Stimulated activated CD8-positive, alpha-beta memory T cell treated with anti-CD3 and anti-CD28 coated beads, Interleukin-12 subunit alpha, Interleukin-12 subunit beta, amount 100 ng/mL, for 24 hours (primary cell): ENCODE results near the gene SEMA3B.
"Not testable (repeated sequence)": the region's sequence is repeated elsewhere in the genome, so short reads cannot be mapped to it uniquely, and the experiment has no call there.

Experiments
- DNase-seq: peaks from one replicate; pipeline ENCODE4 v3.0.0-alpha.2; 2020; ENCODE audit errors: extremely low read depth

The SEMA3B gene

DNA sequence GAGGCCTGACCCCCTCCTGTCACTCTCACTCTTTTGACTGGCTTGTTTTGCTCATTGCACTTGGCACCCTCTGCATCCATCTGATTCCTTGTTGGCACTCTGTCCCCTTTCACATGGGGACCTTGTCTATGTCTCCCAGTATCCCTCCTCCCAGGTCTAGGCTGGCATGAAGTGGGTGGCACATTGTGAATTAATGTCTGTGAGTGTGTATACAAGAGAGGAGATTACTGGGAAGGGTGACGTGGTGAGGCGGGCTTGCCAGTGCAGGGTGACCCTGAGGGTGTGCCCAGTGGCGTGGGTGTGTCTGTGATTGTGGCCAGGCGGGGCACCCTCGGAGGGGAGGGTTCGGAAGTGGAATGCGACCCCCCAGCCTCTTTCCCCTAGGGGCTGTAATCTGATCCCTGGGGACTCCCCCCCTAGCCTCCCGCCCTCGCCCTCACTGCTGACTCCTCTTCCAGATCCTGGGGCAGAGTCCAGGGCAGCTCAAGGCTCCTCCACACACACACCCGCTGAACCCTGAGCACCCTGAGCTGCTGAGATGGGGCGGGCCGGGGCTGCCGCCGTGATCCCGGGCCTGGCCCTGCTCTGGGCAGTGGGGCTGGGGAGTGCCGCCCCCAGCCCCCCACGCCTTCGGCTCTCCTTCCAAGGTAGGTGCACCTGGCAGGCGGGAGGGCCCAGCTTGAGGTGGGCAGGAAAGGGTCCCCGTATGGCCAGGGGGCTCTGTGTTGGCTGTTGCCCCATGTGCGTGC, at the start of gene SEMA3B:
Gene SEMA3B (plus strand): TSS at position 445 of the 749 bp plus-strand sequence. CDS start 94 bp downstream, at position 539.
- DNase-seq = no peak

DNA sequence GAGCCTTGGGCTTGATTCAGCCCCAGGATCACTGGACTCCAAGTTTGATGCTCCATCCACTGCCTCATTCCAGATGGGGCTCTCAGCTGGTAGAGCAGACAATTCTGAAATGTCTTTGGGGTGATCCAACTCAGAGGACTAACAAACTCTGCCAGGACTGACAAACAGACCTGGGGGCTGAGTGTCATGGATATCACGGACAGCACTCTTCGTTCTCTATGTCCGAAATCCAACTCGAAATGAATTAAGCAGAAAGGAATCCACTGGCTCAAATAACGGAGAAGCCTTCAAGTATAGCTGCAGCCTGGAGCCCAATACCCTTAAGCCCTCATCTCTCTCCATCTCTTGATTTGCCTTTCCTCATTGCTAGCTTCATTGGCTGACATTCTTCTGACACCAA, 49.7 kb upstream of the SEMA3B start:
- DNase-seq = no peak

GRCh38 chr3:50220109-50220508, 48.8 kb upstream of the SEMA3B start:
- no peak for DNase-seq

GRCh38 chr3:50221051-50221410, 47.9 kb upstream of the SEMA3B start:
- no peak for DNase-seq

GRCh38 chr3:50221411-50222168, 47.4 kb upstream of the SEMA3B start:
- no peak for DNase-seq

DNA sequence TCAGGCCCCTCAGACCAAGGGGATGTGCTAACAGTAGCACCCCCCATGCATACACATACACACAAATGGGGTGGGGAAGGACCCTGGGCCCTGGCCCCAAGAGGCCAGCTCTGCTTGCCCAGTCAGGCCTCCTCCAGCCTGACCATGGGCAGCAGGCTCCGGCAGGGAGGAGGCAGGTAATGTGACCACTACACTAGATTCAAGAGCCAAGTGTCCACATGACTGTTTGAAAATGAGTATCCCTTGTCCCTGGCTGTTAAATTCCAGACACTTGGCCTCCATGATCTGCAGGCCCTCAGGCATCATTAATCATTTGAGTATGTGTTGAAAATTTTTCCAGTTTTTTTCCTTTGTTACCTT, 46.8 kb upstream of the SEMA3B start:
- no peak for DNase-seq

DNA sequence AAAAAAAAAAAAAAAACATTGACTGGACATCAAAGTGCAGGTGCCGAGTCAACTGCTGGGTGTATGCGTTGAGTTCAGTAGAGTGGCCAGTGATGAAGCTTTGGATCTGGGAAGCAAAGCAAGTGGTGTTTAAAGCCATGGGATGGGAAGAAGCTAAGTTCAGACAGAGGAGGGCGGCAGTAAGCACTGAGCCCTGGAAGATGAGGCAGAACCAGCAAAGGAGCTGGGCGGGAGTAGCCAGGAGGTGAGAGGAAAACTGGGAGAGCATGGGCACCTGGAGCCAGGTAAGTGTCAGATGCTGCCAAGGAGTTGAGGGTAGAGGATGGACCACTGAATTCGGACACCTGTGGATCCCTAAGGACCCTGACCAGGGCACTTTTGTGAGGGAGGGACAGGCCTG, 44.3 kb upstream of the SEMA3B start:
- DNase-seq = no peak

- DNase-seq = no peak
These were observed 42.0 kb upstream of the SEMA3B start for GRCh38 chr3:50226888-50227389.

- peak; percentile 76 for DNase-seq
These were observed 41.4 kb upstream of the SEMA3B start for GRCh38 chr3:50227390-50228183.

DNA sequence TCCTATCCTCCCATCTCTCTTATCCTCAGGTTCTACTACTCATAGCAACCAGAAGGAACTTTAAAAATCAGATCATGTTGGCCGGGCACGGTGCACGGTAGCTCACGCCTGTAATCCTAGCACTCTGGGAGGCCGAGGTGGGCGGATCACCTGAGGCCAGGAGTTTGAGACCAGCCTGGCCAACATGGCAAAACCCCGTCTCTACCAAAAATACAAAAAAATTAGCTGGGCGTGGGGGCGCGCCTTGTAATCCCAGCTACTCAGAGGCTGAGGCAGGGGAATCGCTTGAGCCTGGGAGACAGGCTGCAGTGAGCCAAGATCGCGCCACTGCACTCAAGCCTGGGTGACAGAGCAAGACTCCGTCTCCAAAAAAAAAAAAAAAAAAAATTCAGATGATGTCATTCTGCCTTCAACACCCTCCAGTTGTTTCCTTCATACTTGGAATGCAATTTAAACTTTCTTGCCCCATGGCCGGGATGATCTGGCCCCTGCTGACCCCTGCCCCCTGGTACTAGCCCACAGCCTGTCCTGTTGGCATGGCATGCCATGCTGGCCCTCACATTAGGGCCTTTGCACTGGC, 40.7 kb upstream of the SEMA3B start:
- DNase-seq = not testable (repeated sequence)

DNA sequence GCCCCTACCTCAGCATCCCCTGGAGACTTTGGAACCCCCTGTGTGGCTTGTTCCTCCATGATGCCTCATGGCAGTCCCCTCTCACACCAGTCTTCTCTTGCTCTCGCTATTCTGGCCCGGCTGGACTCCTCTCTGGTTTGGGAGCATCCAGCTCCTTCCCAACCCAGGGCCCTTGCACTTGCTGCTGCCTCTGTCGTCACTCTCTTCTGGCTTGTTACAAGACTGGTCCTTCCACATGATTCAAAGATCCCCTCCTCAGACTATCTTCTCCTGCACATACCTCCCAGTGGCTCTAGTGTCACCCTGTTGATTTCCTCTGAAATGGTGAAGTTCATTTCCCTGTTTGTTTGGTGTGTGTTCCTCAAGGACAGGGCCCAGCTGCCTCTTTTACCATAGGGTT, 39.5 kb upstream of the SEMA3B start:
- no peak for DNase-seq

DNA sequence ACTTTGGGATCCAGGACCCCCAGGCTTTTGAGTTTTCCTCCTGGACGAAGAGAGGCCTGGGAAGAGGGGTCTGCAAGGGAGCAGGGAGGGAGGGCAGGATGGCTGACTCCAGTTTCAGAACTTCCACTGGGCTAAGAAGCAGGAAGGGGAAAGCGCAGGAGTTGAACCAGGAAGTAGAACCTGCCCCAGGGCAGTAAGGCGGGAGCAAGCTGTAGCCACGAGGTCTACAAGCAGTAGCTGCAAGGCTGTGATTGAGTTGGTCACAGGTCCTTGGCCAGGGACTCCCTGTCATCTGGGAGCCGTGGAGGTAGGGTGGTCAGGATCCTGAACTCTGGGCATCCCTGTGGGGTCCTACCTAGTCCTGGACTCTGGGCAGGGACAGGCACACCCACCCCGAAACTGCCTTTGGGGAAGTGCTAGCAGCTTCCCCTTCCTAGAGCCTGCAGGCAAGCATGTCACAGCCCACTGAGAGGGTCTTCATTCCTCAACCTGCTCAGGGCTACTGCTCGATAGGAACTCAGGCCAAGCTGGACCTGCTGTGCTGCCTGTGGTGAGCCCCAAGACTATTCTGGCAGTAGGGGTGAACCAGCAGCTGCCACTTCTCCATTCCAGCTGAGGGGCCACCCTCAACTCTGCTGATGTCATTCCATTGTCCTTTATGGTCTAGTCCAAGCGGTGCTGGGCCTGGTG, 38.7 kb upstream of the SEMA3B start:
- DNase-seq = no peak

DNA sequence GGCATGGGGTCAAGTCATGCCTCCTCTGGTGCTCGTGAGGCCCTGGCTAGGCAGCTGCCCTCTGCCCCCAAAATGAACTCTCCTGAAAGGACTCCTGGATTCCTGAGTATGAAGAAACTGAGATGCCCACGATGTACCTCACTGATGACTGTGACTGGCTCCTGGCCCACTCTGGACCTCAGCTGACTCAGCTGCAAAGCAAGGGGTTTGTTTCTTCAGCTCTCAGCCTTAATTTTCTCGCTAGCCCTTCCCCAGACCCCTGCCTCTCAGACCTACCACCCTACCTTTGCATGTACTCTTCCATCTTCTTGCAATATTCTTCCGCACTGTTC, 38.2 kb upstream of the SEMA3B start:
- DNase-seq = no peak

- DNase-seq = no peak
These were observed 37.4 kb upstream of the SEMA3B start for GRCh38 chr3:50231581-50231980.

DNA sequence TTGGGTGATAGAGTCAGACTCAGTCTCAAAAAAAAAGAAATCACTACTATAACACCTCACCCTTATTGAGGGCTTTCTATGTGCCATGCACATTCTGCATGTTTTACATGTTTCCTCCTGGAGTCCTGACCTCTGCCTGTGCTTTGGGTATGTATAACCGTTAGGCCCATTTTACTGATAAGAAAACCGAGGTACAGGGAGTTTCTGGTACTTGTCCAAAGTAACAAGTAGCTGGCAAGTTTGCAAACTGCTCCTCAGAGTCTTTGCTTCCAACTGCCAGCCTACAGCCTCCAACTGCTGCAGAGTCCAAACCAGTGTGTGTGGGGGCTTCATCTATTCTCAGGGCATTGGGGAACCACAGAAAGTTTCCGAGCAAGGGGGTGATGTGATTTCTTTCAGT, 36.6 kb upstream of the SEMA3B start:
- no peak for DNase-seq

- no peak for DNase-seq
These were observed 35.8 kb upstream of the SEMA3B start for GRCh38 chr3:50233176-50233575.

GRCh38 chr3:50235716-50236483, 33.0 kb upstream of the SEMA3B start, which contains the start of gene GNAI2:
Gene GNAI2, plus strand, starts transcription at chr3:50236204. Its CDS starts 132 bp downstream, at chr3:50236336.
- DNase-seq = peak; percentile 96

- no peak for DNase-seq
These were observed 32.3 kb upstream of the SEMA3B start for GRCh38 chr3:50236484-50237132.

DNA sequence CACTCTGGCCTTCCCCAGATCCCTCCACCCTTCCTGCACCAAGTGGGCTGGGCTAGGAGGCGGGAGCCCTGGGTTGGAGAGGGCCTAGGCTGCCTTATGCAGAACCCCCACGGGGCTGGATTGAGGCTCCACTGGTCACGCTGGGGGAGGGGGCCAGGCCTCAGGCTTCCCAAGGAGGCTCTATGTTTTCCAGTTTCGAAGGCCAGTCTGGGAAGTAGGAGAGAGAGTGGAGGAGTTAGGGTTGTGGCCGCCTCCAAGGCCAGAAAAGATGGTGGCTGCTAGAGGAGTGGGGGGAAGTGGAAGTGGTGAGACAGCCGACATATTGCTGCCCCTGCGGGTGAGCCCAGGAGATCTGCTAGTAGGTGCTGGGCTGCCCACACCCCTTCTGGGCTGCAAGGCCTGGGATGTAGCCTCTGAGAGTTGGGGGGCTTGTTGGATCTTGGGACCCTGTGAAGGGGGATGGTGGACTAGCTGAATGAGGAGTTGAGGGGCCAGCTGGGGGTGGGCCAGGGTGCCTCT, 31.8 kb upstream of the SEMA3B start:
- no peak for DNase-seq
